HG03097 (cell line): ENCODE data around the gene BMPER.

Experiments
- ATAC-seq: cut with Tn5 transposase; IDR thresholded peaks from one replicate; pipeline ENCODE4 v1.9.1; 2021; ENCODE audit not compliant: unreplicated experiment, low FRiP score

Gene BMPER

GRCh38 chr7:33905389-33906032 is at the start of gene BMPER:
Gene BMPER, plus strand, starts transcription at chr7:33905539. Its CDS starts 75 bp downstream, at chr7:33905614.
- ATAC-seq, result no peak

GRCh38 chr7:33861947-33862346 is 43.4 kb upstream of the BMPER start:
- ATAC-seq, result no peak

GRCh38 chr7:33862946-33863814 is 42.2 kb upstream of the BMPER start:
- ATAC-seq, result no peak

GRCh38 chr7:33868166-33868565 is 37.2 kb upstream of the BMPER start:
- ATAC-seq, result no peak

- ATAC-seq, result no peak
These were observed 36.2 kb upstream of the BMPER start for GRCh38 chr7:33869176-33869575.

- no peak for ATAC-seq
These were observed 35.2 kb upstream of the BMPER start for GRCh38 chr7:33870120-33870519.

- no peak for ATAC-seq
These were observed 32.5 kb upstream of the BMPER start for GRCh38 chr7:33872870-33873269.

- no peak for ATAC-seq
These were observed 31.8 kb upstream of the BMPER start for GRCh38 chr7:33873518-33873917.

GRCh38 chr7:33873981-33874750 is 31.2 kb upstream of the BMPER start:
- no peak for ATAC-seq

- no peak for ATAC-seq
These were observed 30.4 kb upstream of the BMPER start for GRCh38 chr7:33874943-33875342.

GRCh38 chr7:33876596-33877274 is 28.6 kb upstream of the BMPER start:
- ATAC-seq, result no peak

- ATAC-seq, result no peak
These were observed 24.6 kb upstream of the BMPER start for GRCh38 chr7:33880787-33881186.

- no peak for ATAC-seq
These were observed 24.0 kb upstream of the BMPER start for GRCh38 chr7:33881316-33881715.

GRCh38 chr7:33882040-33882837 is 23.1 kb upstream of the BMPER start:
- no peak for ATAC-seq

GRCh38 chr7:33882950-33883670 is 22.2 kb upstream of the BMPER start:
- ATAC-seq, result no peak

GRCh38 chr7:33883671-33883965 is 21.7 kb upstream of the BMPER start:
- no peak for ATAC-seq

GRCh38 chr7:33885290-33886148 is 19.8 kb upstream of the BMPER start:
- no peak for ATAC-seq

- no peak for ATAC-seq
These were observed 19.2 kb upstream of the BMPER start for GRCh38 chr7:33886149-33886623.
